Endodermal cell (in vitro differentiated cells): ENCODE measurements around the gene SSR4. TPM values are rescaled to one million over a fixed set of nuclear protein-coding genes. Genes with fewer than 3 reads are reported as not detected.
A peak's percentile ranks its signal among the peaks of the same experiment; 100 is the strongest.

ENCODE experiments used
- DNase-seq: peaks from one replicate; pipeline ENCODE4 v3.0.0-alpha.2; 2017
- H3K27ac ChIP-seq: 2 replicates; pipeline ENCODE4 v1.5.1; 2013; ENCODE audit warnings: mild to moderate bottlenecking, low read depth, low read length, moderate library complexity
- H3K27me3 ChIP-seq: 2 replicates; pipeline ENCODE4 v1.6.1; 2013; ENCODE audit warnings: mild to moderate bottlenecking, low read length, moderate library complexity; ENCODE audit not compliant: insufficient read depth, control insufficient read depth, poor library complexity, severe bottlenecking
- H3K36me3 ChIP-seq: 2 replicates; pipeline ENCODE4 v1.7.0; 2013; ENCODE audit warnings: mild to moderate bottlenecking, low read length, moderate library complexity; ENCODE audit not compliant: control insufficient read depth, insufficient read depth
- H3K4me1 ChIP-seq: one replicate; pipeline ENCODE4 v1.7.0; 2013; ENCODE audit warnings: low read length; ENCODE audit not compliant: control insufficient read depth, insufficient read depth
- H3K4me3 ChIP-seq: 2 replicates; pipeline ENCODE4 v1.5.1; 2013; ENCODE audit warnings: mild to moderate bottlenecking, low read length, moderate library complexity
- H3K9ac ChIP-seq: 2 replicates; pipeline ENCODE4 v1.6.1; 2013; ENCODE audit warnings: mild to moderate bottlenecking, low read length, moderate library complexity; ENCODE audit not compliant: poor library complexity, severe bottlenecking; ENCODE audit errors: extremely low read depth
- H3K9me3 ChIP-seq: 2 replicates; pipeline ENCODE4 v1.6.1; 2013; ENCODE audit warnings: mild to moderate bottlenecking, low read length, moderate library complexity; ENCODE audit not compliant: control insufficient read depth
- H3K27ac Mint-ChIP-seq: 2 replicates; pipeline ENCODE4 v1.8.0; 2020; ENCODE audit warnings: mixed read lengths
- H3K27me3 Mint-ChIP-seq: 2 replicates; pipeline ENCODE4 v1.8.0; 2021; ENCODE audit warnings: mild to moderate bottlenecking, mixed read lengths; ENCODE audit not compliant: insufficient read depth
- H3K36me3 Mint-ChIP-seq: 2 replicates; pipeline ENCODE4 v1.8.0; 2020; ENCODE audit warnings: low read depth, mixed read lengths
- H3K4me1 Mint-ChIP-seq: 2 replicates; pipeline ENCODE4 v1.8.0; 2020; ENCODE audit warnings: mixed read lengths
- H3K4me3 Mint-ChIP-seq: 2 replicates; pipeline ENCODE4 v1.8.0; 2020; ENCODE audit warnings: mild to moderate bottlenecking, moderate library complexity, mixed read lengths
- H3K9me3 Mint-ChIP-seq: 2 replicates; pipeline ENCODE4 v1.8.0; 2020; ENCODE audit warnings: mild to moderate bottlenecking, mixed read lengths
- WGBS, 2 experiments: methylation state at CpG; one replicate each; pipeline versions ENCODE4 v1.1.5 to v1.1.7; 2013; ENCODE audit warnings: missing lambda C conversion rate in 2 of 2, mixed read lengths in 1 of 2; ENCODE audit not compliant: insufficient coverage in 1 of 2, insufficient read length in 1 of 2; 5-methylcytosine and 5-hydroxymethylcytosine counted together
- total RNA-seq, 2 donors: library from RNA; stranded (reverse); fragmentation: NEBNext Ultra II Directional in 1 of 2; extraction: Animal tissue kit (Norgen Biotek cat#: 25700) in 1 of 2; gene quantifications; 2 replicates in 1 of 2; 3 replicates in 1 of 2; pipeline ENCODE4 v1.2.1, GENCODE V29; 2021
- TF ChIP-seq, protein P1 (sequence below): fragments of 200-600 bp; sonication (generic); conservative IDR thresholded peaks from 2 replicates; pipeline ENCODE4 v1.5.0; 2021; ENCODE audit warnings: antibody characterized with exemption, mild to moderate bottlenecking

Gene SSR4
- total RNA-seq, 2 donors from 2014 or later, result 220 to 236 TPM

DNA sequence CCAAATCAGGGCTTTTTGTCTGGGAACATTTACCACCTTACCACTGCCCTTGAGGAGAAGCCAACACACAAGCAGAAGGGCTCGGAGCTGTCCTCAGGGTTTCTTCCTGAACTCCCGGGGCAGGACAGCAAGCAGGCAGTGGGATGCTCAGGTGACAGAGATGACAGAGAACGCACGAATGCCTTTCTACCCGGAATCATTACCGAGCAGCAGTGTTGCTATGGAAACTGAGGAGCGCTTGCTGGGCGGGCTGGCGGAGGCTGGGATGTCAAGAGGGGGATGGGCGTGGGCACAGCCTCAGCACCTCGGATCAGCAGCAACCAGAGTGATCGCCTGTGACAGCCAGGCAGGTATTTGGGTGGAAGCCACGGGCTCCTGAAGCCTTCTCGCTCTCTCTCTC is 17.8 kb downstream of the SSR4 start:
- Mint-ChIP-seq H3K9me3 (peaks cover 71% of the 10 kb centered on the region), H3K4me3 (no peak overlapping the region), H3K27ac (no peak overlapping the region), H3K36me3 (no peaks in the 10 kb centered on the region), H3K27me3 (no peaks in the 10 kb centered on the region), H3K4me1 (no peaks in the 10 kb centered on the region)
- no peak for DNase-seq
- H3K4me3 ChIP-seq, result no peak overlapping the region
- TF ChIP-seq, protein P1, sequence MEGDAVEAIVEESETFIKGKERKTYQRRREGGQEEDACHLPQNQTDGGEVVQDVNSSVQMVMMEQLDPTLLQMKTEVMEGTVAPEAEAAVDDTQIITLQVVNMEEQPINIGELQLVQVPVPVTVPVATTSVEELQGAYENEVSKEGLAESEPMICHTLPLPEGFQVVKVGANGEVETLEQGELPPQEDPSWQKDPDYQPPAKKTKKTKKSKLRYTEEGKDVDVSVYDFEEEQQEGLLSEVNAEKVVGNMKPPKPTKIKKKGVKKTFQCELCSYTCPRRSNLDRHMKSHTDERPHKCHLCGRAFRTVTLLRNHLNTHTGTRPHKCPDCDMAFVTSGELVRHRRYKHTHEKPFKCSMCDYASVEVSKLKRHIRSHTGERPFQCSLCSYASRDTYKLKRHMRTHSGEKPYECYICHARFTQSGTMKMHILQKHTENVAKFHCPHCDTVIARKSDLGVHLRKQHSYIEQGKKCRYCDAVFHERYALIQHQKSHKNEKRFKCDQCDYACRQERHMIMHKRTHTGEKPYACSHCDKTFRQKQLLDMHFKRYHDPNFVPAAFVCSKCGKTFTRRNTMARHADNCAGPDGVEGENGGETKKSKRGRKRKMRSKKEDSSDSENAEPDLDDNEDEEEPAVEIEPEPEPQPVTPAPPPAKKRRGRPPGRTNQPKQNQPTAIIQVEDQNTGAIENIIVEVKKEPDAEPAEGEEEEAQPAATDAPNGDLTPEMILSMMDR, result no peak
- H3K4me1 ChIP-seq, result no peaks in the 10 kb centered on the region
- H3K36me3 ChIP-seq, result no peaks in the 10 kb centered on the region
- H3K9me3 ChIP-seq, result no peaks in the 10 kb centered on the region
- WGBS, 2 experiments, result 87% methylated on average over 14 of the region's 14 CpGs; no CpG with 5 or more reads in 1 of the 2 experiments
- no peaks in the 10 kb centered on the region for H3K27me3 ChIP-seq
- H3K27ac ChIP-seq, result no peak overlapping the region
- no peak overlapping the region for H3K9ac ChIP-seq

DNA sequence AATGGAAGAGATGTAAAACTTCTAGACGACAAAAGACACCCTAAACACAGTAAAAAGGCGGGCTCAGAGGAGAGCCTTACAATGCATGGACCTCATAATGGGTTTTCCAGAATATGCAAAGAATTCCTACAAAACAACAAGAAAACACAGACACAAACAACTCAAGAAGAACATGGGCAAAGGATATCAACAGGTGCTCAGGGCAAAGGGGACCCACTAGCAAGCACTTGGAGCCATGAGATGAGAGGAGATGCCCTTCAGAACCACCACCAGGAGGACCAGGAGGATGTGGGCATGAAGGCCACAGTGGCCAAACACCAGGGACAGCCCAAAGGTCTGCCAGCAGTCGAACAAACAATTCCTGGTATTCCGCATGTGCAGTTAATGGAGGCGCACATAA is 18.7 kb downstream of the SSR4 start:
- Histone ChIP-seq H3K9ac (no peak overlapping the region), H3K4me3 (no peak overlapping the region), H3K27me3 (no peaks in the 10 kb centered on the region), H3K27ac (no peak overlapping the region), H3K9me3 (no peaks in the 10 kb centered on the region), H3K36me3 (no peaks in the 10 kb centered on the region), H3K4me1 (no peaks in the 10 kb centered on the region)
- no peaks in the 10 kb centered on the region for H3K27me3 Mint-ChIP-seq
- DNase-seq, result no peak
- 95 to 100% methylated on average over 3 to 5 of the region's 5 CpGs for WGBS, 2 experiments
- TF ChIP-seq, protein P1, result no peak
- H3K4me3 Mint-ChIP-seq, result no peak overlapping the region
- no peaks in the 10 kb centered on the region for H3K4me1 Mint-ChIP-seq
- no peak overlapping the region for H3K27ac Mint-ChIP-seq
- H3K9me3 Mint-ChIP-seq, result peaks cover 75% of the 10 kb centered on the region
- no peaks in the 10 kb centered on the region for H3K36me3 Mint-ChIP-seq

DNA sequence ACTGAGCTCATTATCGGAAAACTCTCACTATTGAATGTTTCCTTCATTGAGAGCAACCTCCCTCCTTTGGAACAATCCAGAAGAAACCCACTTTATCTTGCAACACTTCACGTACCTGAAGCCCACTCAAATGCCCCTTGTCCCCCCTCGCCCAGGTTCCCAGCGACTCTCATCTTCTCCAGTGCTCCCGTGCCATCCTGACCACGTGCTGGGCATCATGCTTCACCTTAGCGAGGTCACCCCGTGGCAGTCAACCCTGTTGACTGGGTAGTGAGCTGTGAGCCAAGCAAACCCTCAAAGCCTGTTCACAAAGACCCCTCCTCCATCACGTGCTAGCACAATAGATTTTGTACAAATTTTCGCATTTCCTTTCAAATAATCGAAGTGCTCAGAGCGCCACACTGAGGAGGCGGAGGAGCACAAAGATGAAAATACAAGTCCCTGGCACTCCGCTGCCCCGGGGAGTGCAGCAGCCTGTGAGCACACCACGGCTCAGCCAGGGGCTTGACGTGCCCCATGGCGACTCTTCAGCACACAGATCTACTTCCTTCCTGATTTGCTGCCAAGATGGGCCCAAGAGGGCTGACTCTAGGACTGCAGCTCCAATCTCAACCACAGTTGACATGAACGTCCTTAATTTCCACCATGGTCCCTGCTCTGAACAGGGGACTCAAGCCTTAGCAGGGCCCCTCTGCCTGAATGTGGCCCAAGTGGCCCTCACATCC is 20.3 kb downstream of the SSR4 start:
- H3K9ac ChIP-seq, result no peak overlapping the region
- Mint-ChIP-seq H3K36me3 (no peaks in the 10 kb centered on the region), H3K4me3 (no peak overlapping the region), H3K27ac (no peak overlapping the region), H3K4me1 (peaks cover 3% of the 10 kb centered on the region), H3K9me3 (peaks cover 69% of the 10 kb centered on the region), H3K27me3 (no peaks in the 10 kb centered on the region)
- TF ChIP-seq, protein P1, result no peak
- 79 to 94% methylated on average over 5 to 18 of the region's 19 CpGs for WGBS, 2 experiments
- H3K27me3 ChIP-seq, result no peaks in the 10 kb centered on the region
- DNase-seq, result peak; percentile 37
- no peaks in the 10 kb centered on the region for H3K36me3 ChIP-seq
- H3K4me1 ChIP-seq, result no peaks in the 10 kb centered on the region
- H3K4me3 ChIP-seq, result no peak overlapping the region
- H3K27ac ChIP-seq, result no peak overlapping the region
- H3K9me3 ChIP-seq, result no peaks in the 10 kb centered on the region
